Measurements from ENCODE around the gene AGMO. TPM values are rescaled to one million over a fixed set of nuclear protein-coding genes. Genes with fewer than 3 reads are reported as not detected.

AGMO gene
- total and polyA plus RNA-seq, 12 donors: 0.05 to 0.34 (median 0.15) TPM; not detected in 7

GRCh38 chr7:15439853-15440252, 122.0 kb downstream of the AGMO start:
- no peaks in the 10 kb centered on the region for H3K27me3 ChIP-seq
- DNase-seq: no peak
- intact Hi-C loops (cut with DNase I): no loop called here

GRCh38 chr7:15433151-15433550, 128.7 kb downstream of the AGMO start:
- Histone ChIP-seq H3K27ac (no peak overlapping the region), H3K27me3 (no peaks in the 10 kb centered on the region), H3K4me1 (replicated peaks in 1 of 2) (no peaks in the 10 kb centered on the region), H3K4me3 (no peak overlapping the region), H3K9me3 (replicated peaks in 1 of 3) (no peaks in the 10 kb centered on the region), H3K36me3 (replicated peaks in 1 of 2) (no peaks in the 10 kb centered on the region)
- TF ChIP-seq POLR2A (IDR thresholded peaks at IDR 0.05) (no peak), CTCF (IDR thresholded peaks at IDR 0.05) (no peak)
- no peak for DNase-seq
- intact Hi-C loops (cut with DNase I): no loop called here
- 9 to 31% (median 30%) methylated on average over 1 of the region's 1 CpG for WGBS, 4 donors

More at GRCh38 chr7:15439853-15440252, 122.0 kb downstream of the AGMO start:
- 50 to 70% (median 62%) methylated on average over 2 of the region's 2 CpGs for WGBS, 4 donors
- Histone ChIP-seq H3K27ac (no peak overlapping the region), H3K36me3 (replicated peaks in 1 of 2) (no peaks in the 10 kb centered on the region), H3K4me1 (replicated peaks in 1 of 2) (no peaks in the 10 kb centered on the region), H3K4me3 (no peak overlapping the region), H3K9me3 (replicated peaks in 1 of 3) (no peaks in the 10 kb centered on the region)
- TF ChIP-seq CTCF (IDR thresholded peaks at IDR 0.05): no peak
- no peak for TF ChIP-seq POLR2A (IDR thresholded peaks at IDR 0.05)

- H3K9me3 ChIP-seq (replicated peaks in 1 of 3): no peaks in the 10 kb centered on the region
- H3K27me3 ChIP-seq: no peaks in the 10 kb centered on the region
- H3K36me3 ChIP-seq (replicated peaks in 1 of 2): no peaks in the 10 kb centered on the region
- WGBS, 4 donors: 65 to 80% (median 75%) methylated on average over 1 of the region's 1 CpG
- no peaks in the 10 kb centered on the region for H3K4me1 ChIP-seq (replicated peaks in 1 of 2)
- DNase-seq: no peak
- no peak for TF ChIP-seq POLR2A (IDR thresholded peaks at IDR 0.05)
- no peak for TF ChIP-seq CTCF (IDR thresholded peaks at IDR 0.05)
- intact Hi-C loops (cut with DNase I): no loop called here
- no peak overlapping the region for H3K4me3 ChIP-seq
- no peak overlapping the region for H3K27ac ChIP-seq
These were observed 130.9 kb downstream of the AGMO start for GRCh38 chr7:15430911-15431310.

GRCh38 chr7:15430191-15430590, 131.6 kb downstream of the AGMO start:
- DNase-seq: no peak
- Histone ChIP-seq H3K4me1 (replicated peaks in 1 of 2) (no peaks in the 10 kb centered on the region), H3K36me3 (replicated peaks in 1 of 2) (no peaks in the 10 kb centered on the region), H3K27ac (no peak overlapping the region), H3K4me3 (no peak overlapping the region), H3K27me3 (no peaks in the 10 kb centered on the region), H3K9me3 (replicated peaks in 1 of 3) (no peaks in the 10 kb centered on the region)
- intact Hi-C loops (cut with DNase I): no loop called here
- no peak for TF ChIP-seq CTCF (IDR thresholded peaks at IDR 0.05)
- no peak for TF ChIP-seq POLR2A (IDR thresholded peaks at IDR 0.05)
- 71 to 89% (median 79%) methylated on average over 2 of the region's 2 CpGs for WGBS, 4 donors
